CMK (cell line): ENCODE measurements around the gene TAF1D.
A peak's percentile ranks its signal among the peaks of the same experiment; 100 is the strongest.

Experiments used
- DNase-seq: peaks from one replicate; pipeline ENCODE4 v3.0.0-alpha.2; 2010; ENCODE audit warnings: low read depth

TAF1D gene

GRCh38 chr11:93720522-93720921, 20.8 kb downstream of the TAF1D start:
- DNase-seq: no peak

DNA sequence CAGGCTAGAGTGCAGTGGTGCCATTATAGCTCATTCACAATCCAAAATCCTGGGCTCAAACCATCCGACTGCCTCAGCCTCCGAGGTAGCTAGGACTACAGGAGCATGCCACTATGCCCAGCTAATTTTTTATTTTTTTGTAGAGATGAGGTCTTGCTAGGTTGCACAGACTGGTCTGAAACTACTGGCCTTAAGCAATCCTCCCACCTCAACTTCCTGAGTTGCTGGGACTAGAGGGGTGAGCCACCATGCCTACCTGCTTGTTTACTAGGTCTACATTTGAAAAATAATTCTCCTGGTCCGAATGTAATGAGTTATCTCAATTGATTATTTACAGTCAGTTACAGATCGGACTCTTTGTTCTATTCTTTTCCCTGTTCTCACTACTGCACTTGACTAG, 22.0 kb downstream of the TAF1D start:
- DNase-seq: no peak

- DNase-seq: peak; percentile 72
Observed at GRCh38 chr11:93718057-93718563, 23.2 kb downstream of the TAF1D start.

GRCh38 chr11:93717501-93717900, 23.8 kb downstream of the TAF1D start:
- DNase-seq: no peak

GRCh38 chr11:93715797-93716396, 25.4 kb downstream of the TAF1D start:
- no peak for DNase-seq

GRCh38 chr11:93712678-93713077, 28.6 kb downstream of the TAF1D start:
- DNase-seq: no peak

DNA sequence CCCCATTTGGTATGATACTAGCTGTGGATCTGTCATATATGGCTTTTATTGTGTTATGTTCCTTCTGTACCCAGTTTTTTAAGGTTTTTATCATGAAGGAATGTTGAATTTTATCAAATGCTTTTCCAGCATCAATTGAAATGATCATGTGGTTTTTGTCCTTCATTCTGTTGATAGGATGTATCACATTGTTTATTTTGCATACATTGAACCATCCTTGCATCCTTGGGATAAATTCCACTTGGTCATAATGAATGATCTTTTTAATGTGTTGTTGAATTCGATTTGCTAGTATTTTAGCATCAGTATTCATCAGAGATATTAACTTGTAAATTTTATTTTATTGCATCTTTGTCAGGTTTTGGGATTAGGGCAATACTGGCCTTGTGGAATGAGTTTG, 31.1 kb downstream of the TAF1D start:
- DNase-seq: no peak

GRCh38 chr11:93704237-93704636, 37.1 kb downstream of the TAF1D start:
- DNase-seq: no peak

DNA sequence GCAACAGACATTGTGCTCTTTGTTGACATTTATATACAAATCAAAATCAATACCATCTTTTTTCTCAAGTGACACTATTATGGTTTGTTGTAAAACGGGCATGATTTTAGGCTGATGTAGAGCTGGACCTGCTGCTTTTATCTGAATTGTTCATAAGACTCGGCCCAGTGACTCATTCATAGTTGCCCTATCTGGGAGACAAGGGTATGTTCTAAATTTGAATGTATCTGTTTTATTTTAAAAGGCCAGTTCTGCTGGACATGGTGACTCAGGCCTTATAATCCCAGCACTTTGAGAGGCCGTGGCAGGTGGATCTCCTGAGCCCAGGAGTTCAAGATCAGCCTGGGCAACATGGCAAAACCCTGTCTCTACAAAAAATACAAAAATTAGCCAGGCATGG, 40.5 kb downstream of the TAF1D start:
- no peak for DNase-seq

DNA sequence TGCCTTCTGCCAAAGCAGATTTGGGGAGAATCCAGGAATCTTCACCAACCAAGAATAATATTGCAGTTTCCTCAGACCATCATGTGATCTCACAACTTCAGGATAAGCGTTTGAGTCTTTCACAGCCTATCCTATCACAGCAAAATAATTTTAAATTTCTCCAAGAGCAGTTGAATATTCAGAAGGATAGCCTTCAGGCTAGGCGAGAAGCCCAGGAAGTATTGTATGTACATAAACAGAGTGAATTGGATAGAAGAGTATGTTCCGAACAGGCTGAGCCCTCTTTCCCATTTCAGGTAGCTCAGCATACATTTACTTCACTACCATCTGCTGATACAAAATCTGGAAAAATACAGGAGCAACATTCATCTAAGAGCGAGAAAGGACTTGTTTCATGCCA, 43.7 kb downstream of the TAF1D start:
- no peak for DNase-seq

- no peak for DNase-seq
Observed at GRCh38 chr11:93694557-93694956, 46.7 kb downstream of the TAF1D start.

- DNase-seq: no peak
Observed at GRCh38 chr11:93694109-93694508, 47.2 kb downstream of the TAF1D start.

DNA sequence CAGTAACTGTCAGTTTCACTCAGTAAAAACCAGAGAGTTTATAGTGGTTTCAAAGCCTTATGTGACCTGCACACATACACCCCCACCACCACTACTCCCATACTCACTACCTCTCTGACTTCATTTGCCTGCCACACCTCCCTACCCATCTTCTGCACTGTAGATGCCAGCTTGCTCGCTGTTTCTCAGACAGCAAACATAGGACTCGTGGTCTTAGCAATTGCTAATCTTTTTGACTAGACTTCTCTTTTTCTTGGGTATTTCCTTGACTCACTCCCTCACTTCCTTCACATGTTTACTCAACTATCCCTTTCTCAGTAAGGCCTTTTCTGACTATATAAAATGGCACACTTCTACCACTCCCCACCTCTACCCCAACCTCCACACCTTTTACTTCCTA, 52.1 kb downstream of the TAF1D start:
- DNase-seq: no peak

DNA sequence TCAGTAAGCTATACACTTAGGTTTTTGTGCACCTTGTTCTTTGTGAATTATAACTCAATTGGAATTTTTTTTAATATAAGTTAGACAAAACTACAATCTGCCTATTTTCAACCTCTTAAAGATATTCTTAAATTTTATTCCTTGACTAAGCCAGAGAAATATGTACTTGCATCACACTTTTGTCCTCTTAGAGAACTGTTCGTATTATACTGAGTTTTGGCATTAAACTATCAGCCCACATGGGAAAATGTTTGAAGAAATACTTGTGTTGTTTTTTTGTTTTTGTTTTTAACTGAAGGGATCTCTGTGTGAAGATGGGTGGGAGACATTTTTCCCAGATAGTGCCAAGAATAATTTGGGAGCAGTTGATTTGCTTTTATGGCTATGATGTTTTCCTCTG, 54.5 kb downstream of the TAF1D start:
- no peak for DNase-seq

DNA sequence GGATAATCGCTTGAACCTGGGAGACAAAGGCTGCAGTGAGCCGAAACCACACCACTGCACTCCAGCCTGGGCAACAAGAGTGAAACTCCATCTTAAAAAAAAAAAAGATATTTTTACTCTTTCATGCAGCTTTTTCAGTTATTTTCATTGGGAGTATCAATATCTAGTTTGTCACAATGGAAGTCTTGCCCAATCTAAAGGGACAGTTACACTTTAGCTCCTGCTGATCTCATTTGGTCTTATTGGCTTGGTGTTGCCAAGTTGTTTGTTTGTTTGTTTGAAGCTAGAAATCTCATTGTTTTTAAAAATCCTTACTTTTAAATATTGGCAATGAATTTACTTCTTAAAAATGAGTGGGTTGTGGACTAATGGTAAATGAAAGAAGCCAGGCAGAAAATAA, 55.1 kb downstream of the TAF1D start:
- no peak for DNase-seq
